HS-5 (cell line): ENCODE measurements around the gene MGAT4A.
"Not testable (repeated sequence)": the region's sequence is repeated elsewhere in the genome, so short reads cannot be mapped to it uniquely, and the experiment has no call there.

Experiments
- DNase-seq: peaks from one replicate; pipeline ENCODE4 v3.0.0-alpha.2; 2012; ENCODE audit warnings: low read depth

Gene MGAT4A

DNA sequence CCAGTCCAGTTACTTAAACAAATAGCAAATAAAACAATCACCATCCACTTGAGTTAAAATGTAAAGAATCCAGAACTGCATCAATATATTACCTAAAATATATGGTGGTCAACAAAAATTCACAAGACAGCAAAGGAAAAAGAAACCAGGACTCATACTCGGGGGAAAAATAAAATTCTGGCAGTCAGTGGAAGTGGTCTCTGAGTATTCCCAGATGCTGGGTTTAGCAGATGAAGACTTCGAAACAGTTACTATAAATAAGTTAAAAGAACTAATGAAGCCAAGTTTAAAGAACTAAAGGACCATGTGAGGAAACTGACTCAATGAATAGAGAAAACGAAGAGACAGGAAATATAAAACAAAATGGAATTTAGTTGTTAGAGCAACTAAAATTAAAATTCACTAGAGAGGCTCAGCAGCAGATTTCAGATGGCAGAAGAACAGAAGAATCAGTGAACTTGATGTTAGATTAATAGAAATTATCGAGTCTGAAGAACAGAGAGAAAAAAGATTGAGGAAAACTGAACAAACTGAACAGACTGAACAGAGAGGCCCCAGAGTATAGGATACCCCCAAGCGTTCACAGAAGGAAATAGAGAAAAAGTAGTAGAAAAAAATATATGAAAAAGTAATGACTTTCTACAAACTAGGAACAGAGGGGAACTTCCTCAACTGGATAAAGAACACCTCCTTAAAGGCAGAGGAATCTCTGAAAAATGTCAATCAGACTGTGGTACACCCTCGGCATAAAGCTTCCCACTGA is 27.9 kb downstream of the MGAT4A start:
- no peak for DNase-seq

DNA sequence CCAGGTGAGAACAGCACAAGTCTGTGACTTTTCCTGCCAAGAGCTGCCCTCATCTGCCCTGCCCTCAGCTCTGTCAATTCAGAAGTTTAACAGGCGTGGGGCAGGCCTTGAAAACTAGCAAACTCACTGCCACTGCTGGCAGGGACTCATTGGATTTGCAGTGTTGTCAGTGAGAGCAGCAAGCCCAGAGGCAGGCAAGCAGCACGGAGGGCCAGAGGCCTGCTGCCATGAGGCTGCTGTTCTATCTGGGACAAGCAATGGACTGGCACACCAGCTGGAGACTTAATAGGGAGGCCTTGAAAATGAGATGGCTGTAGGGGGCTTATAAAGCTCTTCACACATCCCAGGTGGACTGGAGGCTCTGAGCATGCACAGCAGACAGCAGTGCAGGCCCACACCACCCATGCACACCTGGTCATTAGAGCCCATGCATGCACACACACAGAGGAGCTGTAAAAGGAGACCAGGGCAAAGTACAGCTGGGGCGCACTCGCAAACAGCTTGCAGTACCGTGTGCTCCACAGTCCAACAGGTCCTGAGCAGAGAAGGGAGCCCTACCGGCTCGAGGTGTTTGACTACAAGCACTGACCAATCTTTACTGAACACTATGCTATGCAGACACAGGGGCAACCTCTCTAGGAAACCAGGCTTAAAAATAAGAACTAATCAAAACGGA is 28.7 kb downstream of the MGAT4A start:
- no peak for DNase-seq

DNA sequence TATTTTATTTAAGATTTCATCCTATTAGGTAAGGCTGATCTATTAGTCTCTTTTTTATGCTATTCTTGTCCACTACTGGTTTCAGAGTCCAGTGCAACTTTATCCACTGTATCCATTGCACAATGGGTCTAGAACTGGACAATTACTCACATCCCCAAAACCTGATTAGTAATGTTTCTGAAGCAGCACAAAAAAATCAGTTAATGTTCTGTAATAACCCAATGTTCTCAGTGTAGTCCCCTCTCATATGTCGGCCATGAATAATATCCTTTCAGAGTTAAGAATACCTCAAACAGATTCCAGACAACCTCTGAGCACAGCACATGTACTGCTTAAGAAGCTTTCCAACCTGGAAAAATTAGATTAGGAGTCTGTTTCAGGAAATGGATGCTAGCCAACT is 29.7 kb downstream of the MGAT4A start:
- DNase-seq = no peak

DNA sequence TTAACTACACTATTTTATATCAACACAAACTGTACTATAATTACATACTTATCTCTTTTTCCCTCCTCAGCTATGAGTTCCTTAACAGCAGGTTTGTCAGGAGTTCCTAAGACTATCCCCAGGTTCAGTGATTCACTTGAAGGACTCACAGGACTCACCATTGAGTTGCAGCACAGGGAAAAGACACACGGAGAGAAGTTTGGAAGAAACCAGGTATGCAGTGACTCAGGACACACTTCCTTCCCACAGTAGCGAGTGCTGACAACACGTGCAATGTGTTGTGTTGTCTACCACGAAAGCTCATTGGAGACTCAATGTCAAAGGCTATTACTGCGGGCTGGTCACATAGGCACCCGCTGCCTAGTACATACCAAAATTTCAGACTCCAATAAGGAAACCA is 32.0 kb downstream of the MGAT4A start:
- DNase-seq = no peak

DNA sequence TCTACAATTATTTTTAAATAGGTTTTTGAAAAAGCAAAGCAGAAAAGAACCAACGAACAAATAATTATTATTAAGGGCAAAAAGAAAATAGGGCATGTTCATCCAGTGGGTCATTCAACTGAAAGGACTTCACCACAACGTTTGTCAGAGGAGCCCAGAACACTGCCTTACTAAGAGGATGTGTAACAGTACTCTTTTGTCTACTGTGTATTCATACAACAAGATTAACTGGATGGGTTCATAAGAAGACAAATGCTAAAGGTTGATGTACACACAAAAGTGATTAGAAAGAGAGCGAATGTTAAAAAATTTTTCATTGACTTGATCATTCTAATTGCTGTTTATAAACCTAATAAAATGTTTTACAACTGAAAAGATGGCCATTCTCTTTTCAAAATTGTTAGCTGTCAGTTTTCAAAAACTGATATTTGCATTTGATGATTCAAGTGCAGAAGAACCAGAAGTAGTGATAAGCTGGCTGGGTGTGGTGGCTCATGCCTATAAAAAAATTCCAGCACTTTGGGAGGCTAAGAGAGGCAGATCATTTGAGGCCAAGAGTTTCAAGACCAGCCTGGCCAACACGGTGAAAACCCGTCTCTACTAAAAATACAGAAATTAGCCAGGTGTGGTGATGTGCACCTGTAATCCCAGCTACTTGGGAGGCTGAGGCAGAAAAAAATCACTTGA is 33.1 kb downstream of the MGAT4A start:
- no peak for DNase-seq

DNA sequence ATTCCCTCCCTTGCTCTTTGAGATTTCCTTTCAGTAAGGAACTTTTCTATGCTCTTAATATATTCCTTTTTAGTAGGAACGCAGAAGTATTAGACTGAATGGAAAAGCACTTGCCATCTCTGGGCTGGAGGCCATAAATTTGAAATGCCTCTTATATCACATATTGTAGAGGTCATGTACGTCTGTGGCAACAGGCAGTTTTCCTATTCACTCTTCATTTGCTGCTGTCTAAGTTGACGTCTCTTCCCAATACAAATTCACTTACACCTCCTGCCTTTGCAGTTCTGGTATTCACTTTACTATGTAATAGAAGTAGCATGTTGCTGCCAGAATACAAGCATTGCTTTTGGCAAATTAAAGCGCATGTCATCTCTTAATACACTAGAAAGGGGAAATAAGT is 34.7 kb downstream of the MGAT4A start:
- DNase-seq = no peak

DNA sequence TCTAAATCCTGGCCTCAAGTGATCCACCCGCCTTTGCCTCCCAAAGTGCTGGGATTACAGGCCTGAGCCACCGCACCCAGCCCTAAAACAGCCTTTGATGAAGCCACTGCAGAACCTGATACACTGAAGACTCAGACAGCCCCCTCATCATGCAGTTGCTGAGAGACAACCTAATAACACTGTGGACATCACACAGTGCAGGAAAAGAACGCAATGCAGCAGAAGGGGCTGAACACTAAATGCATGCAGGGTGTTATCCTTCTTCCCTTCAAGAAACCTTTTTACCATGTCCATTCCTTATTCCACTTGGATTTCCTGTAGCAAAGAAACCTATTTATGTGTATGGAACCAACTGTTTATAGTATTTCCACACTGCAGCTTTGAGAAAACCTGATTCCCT is 35.7 kb downstream of the MGAT4A start:
- no peak for DNase-seq

DNA sequence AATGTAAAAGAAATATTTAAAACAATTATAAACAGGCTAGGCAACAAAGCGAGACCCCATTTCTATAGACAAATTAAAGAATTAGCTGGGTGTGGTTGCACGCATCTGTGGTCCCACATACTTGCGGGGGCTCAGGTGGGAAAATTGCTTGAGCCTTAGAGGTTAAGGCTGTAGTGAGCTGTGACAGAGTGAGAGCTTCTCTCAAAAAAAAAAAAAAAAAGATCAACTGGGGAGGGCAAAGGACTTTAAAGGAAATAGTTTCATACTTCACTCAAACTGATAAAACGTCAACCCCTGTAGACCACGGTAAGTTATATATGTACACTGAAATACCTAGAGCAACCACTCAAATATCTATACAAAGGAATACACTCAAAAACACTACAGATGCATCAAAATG is 37.5 kb downstream of the MGAT4A start:
- DNase-seq = no peak

DNA sequence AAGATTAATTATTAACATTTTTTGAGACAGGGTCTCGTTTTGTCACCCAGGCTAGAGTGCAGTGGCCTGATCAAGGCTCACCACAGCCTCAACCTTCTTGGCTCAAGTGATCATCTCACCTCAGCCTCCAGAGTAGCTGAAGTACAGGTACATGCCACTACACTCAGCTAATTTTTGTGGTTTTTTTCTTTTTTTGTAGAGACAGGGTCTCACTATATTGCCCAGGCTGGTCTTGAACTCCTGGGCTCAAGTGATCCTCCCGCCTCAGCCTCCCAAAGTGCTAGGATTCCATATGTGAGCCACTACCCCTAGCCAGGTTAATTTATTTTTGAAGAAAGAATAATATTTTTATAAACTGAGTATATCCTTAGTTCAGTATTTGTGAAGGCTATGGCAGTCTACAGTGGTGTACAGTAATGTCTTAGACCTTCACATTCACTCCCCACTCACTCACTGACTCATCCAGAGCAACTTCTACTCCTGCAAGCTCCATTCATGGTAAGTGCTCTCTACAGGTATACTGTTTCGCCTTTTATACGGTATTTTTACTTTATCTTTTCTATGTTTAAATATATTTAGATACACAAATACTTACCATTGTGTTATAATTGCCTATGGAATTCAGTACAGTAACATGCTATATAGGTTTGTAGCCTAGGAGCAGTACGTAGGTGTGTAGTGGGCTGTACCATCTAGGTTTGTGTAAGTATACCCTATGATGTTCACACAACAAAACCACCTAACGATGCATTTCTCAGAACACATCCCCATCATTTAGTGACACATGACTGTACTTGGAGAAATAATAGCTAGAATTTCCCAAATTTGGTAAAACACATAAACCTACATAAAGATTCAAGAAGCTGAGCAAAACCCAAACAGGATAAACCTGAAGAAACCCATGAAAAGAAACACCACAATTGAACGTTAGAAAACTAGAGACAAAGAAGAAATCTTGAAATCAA is 38.6 kb downstream of the MGAT4A start:
- no peak for DNase-seq

DNA sequence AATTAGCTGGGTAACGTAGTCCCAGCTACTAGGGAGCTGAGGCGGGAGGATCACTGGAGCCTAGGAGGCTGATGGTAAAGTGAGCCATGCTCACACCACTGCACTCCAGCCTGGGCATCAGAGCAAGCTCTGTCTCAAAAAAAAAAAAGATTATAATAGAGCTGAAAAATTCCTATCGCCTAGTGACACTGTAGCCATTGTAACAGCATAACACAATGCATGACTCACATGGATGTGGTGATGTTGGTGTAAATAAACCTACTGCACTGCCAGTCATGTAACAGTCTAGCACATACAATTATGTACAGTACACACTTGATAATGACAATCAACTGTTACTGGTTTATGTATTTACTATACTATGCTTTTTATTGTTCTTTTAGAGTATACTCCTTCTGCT is 39.6 kb downstream of the MGAT4A start:
- DNase-seq = no peak

DNA sequence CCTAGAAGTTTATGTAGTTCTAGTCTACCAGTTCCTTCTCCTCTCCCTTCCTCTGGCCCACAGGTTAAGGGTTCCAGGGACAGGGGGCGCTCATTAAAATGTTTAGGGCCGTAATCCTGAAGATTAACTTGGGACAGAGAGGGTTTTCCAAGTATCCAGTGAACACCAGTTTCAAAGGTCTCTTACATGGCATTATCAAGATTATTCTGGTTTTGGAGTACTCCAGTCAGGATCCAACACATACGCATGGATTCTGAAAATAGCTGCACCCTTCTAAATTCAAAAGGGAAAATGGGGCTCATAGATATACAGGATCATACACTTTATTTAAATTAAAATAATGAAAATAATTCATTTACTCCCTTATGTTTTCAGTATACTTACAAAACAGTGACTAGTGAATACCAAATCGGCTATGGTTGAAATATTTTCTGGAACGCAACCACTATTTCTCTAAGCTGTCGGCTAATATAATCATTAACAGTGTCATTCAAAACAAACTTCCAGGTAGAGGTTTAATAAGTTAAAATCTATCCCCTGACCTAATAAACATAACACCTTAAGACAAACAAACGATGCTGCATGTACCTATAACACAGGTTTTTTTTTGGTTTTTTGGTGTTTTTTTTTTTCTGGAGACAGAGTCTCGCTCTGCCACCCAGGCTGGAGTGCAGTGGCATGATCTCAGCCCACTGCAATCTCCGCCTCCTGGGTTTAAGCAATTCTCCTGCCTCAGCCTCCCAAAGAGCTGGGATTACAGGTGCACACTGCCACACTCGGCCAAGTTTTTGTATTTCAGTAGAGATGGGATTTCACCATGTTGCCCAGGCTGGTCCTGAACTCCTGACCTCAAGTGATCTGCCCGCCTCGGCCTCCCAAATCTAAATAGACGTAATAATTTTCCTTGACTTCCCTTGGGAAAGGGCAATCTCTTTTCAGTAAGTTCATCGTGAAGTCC is 44.7 kb downstream of the MGAT4A start:
- no peak for DNase-seq

DNA sequence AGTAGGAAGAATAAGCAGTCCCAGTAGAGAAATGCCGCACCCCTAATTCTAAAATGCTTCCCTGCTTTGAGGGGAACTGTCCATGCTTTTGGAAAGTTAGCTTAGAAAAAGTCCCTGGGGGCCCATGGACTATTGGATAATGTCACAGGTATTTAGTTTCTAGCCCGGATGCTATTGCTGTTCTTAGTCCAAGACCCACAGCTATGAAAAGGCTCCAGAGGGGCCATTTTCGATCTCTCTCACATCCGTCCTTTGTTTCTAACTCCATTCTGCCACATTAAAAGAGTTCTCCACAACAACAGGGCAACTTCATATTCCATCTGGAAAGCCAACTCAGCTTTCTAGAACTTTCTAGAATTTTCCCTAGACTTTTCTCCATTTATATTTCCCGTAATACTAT is 47.2 kb downstream of the MGAT4A start:
- no peak for DNase-seq

DNA sequence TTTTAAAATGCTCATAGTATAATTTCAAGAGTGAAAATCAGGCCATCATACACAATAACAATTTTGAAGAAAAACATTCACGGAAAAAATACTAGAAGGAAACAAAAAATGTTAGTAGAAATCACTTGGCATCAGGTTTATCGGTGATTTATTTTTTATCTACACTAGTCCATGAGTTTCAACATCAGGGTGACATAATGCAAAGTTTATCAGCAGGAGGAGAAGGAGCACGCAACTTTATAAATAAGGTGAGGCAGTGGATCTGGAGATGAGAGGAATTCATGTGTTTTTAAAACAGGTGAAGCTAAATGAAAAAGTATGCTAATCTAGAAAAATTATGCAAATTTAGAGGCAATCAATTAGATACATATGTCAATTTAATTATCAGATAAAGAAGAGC is 54.2 kb downstream of the MGAT4A start:
- DNase-seq = no peak

DNA sequence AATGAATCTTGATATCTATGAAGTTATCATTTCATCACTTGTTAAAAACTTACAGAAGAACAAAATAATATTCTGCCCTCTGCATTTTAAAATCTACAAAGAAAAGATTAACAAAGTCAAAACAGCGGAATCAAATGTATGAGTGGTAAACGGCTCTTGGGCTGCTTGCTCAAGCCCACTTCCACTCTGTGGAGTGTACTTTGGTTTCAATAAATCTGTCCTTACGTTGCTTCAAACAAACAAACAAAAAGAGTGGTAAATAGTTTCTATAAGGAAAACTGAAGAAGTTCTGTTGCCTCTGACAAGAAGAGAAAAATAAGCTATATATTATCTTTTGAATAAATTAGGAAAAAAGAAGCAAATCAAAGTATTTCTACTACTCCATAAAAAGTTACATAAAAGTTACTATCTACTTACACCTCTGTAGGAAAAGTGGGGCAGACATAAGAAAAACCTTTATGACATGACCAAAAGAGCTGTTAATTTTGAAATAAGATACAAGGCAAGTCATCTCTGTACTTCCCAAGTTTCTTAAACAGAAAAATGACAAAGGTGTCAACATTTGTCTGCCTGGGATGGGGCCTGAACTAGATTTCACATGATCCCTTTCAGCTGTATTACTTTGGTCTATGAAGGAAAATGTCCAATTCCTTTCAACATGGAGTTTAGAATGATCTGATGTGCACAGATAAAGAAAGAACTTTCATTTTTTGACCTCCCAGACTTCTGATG is 56.5 kb downstream of the MGAT4A start:
- no peak for DNase-seq

DNA sequence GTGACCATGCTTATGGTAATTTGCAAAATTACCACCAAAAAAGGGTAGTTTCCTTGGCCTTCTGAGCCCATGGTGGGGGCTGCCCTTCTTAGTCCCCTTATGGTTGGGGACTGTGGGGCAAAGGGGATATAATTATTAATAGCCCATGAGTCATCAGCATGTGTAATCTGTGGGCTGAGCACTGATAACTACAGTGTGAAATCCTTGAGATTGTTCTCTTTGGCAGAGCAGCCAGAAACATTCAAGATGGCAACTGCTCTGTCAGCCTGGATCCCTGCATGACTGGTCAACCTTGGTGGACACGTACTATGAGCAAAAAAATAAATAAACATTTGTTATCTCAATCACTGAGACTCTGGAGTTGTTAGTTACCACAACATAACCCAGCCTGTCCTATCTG is 61.3 kb downstream of the MGAT4A start:
- no peak for DNase-seq

DNA sequence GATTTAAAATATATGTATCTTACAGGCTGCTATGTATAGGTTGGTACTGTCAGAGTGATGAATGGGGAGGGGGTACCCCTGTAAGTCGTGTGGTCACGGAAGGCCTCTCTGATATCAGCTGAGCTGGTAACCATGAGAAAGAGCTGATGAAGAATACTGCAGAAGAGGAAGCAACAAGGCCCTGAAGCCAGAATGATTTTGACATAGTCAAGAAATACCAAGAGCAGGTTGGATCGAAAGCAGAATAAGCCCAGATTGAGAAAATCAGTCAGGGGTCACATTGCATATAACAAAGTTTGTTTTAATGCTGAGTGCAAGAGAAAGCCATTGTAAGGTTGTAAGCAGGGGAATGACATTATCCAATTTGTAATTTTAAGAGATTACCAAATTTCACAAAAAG is 65.3 kb downstream of the MGAT4A start:
- DNase-seq = no peak

DNA sequence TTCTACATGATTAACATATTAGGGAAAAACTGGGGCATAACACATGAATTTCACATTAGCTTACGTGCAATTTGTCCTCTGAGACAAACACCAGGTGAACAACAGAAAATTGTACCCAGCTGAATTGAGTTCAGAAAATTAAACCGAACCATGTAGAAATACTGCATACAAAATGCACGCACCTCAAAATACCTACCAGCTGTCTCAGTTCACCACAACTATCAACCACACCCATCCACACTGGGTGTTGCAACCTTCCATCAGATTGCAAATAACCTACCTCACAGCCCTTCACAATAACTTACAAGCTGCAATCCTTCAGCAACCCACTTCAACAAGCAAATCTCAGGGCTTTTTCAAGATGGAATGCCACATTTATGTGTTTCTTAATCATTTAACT is 66.6 kb downstream of the MGAT4A start:
- DNase-seq = peak; percentile 84

DNA sequence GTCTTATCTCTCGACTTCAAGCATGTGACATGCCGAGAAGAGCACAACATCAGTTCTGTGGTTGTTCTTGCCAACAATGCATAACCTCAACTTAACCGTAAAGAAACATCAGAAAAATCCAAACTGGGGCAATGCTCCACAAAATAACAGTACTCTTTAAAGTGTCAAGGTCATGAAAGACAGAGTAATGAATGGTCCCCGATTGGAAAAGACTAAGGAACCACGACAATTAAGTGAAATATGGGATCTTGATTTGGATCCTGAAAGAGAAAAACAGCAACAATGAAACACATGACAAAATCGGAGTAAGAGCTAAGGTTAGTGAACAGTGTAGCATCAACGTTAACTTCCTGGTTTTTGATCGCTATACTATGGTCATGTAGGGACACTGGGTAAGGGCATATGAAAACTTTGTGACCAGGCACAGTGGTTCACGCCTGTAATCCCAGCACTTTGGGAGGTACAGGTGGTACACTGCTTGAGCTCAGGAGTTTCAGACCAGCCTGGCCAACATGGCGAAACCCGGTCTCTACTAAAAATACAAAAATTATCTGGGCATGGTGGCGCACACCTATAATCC is 67.3 kb downstream of the MGAT4A start:
- DNase-seq = no peak

DNA sequence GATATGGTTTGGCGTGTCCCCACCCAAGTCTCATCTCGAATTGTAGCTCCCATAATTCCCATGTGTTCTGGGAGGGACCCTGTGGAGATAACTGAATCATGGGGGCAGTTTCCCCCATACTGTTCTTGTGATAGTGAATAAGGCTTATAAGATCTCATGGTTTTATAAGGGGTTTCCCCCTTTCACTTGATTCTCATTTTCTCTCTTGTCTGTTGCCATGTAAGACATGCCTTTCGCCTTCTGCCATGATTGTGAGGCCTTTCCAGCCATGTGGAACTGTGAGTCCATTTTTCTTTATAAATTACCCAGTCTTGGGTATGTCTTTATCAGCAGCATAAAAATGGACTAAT is 71.5 kb downstream of the MGAT4A start:
- not testable (repeated sequence) for DNase-seq
